Naive thymus-derived CD4-positive, alpha-beta T cell (primary cell): Measurements from ENCODE around the gene ZNF697. TPM values are rescaled to one million over a fixed set of nuclear protein-coding genes. Genes with fewer than 3 reads are reported as not detected.
A peak's percentile ranks its signal among the peaks of the same experiment; 100 is the strongest.
"Not testable (repeated sequence)": the region's sequence is repeated elsewhere in the genome, so short reads cannot be mapped to it uniquely, and the experiment has no call there.

ENCODE experiments used
- ATAC-seq: fragments of 150-1000 bp; cut with Tn5 transposase; 2 replicates; pipeline ENCODE4 v1.10.0; 2021; ENCODE audit warnings: mild to moderate bottlenecking, moderate library complexity
- CTCF ChIA-PET: fragments of 350-600 bp; sonication (Branson Sonifier 250); formaldehyde crosslinking; loops from one replicate; lab custom pipeline; 2021; ENCODE audit warnings: antibody characterized with exemption; lab: Charles Lee
- POLR2A ChIA-PET: fragments of 350-600 bp; sonication (Branson Sonifier 250); formaldehyde crosslinking; loops from one replicate; lab custom pipeline; 2021; ENCODE audit warnings: antibody characterized with exemption, inconsistent platforms; lab: Charles Lee
- DNase-seq, 9 donors: peaks; one replicate each; pipeline versions ENCODE4 v3.0.0 to v3.0.0-alpha.2; 2020 to 2022; ENCODE audit warnings: mixed read lengths in 1 of 9
- H3K27ac ChIP-seq: one replicate; pipeline ENCODE4 v1.7.0; 2013; ENCODE audit warnings: mild to moderate bottlenecking, low read depth, low read length, moderate library complexity
- H3K27me3 ChIP-seq, 2 donors: one replicate each; pipeline ENCODE4 v1.7.0; 2013; ENCODE audit warnings: low read length in 2 of 2, mild to moderate bottlenecking in 2 of 2, moderate library complexity in 2 of 2; ENCODE audit not compliant: control insufficient read depth in 2 of 2, insufficient read depth in 2 of 2
- H3K36me3 ChIP-seq, 3 experiments: 1 replicate in 2 of 3; 2 replicates in 1 of 3; pipeline ENCODE4 v1.7.0; 2013; ENCODE audit warnings: low read length in 3 of 3, mild to moderate bottlenecking in 3 of 3, moderate library complexity in 1 of 3; ENCODE audit not compliant: insufficient read depth in 3 of 3, control insufficient read depth in 2 of 3
- H3K4me1 ChIP-seq, 2 donors: one replicate each; pipeline ENCODE4 v1.7.0; 2013; ENCODE audit warnings: low read length in 2 of 2, mild to moderate bottlenecking in 2 of 2, moderate library complexity in 1 of 2; ENCODE audit not compliant: control insufficient read depth in 2 of 2, insufficient read depth in 2 of 2
- H3K4me3 ChIP-seq: 2 replicates; pipeline ENCODE4 v1.7.0; 2013; ENCODE audit warnings: mild to moderate bottlenecking, low read length
- H3K9me3 ChIP-seq, 3 experiments: 1 replicate in 2 of 3; 2 replicates in 1 of 3; pipeline ENCODE4 v1.7.0; 2013; ENCODE audit warnings: low read length in 3 of 3; ENCODE audit not compliant: control insufficient read depth in 2 of 3
- H3K27ac Mint-ChIP-seq, 9 donors: one replicate each; pipeline ENCODE4 v1.8.0; 2020 to 2022; ENCODE audit warnings: mixed read lengths in 9 of 9, mild to moderate bottlenecking in 8 of 9, moderate library complexity in 5 of 9, inconsistent platforms in 2 of 9
- H3K27me3 Mint-ChIP-seq, 5 donors: one replicate each; pipeline ENCODE4 v1.8.0; 2021 to 2022; ENCODE audit warnings: mixed read lengths in 5 of 5, mild to moderate bottlenecking in 1 of 5
- H3K36me3 Mint-ChIP-seq, 5 donors: one replicate each; pipeline ENCODE4 v1.8.0; 2020 to 2022; ENCODE audit warnings: mixed read lengths in 5 of 5, mild to moderate bottlenecking in 3 of 5, inconsistent platforms in 1 of 5
- H3K4me1 Mint-ChIP-seq, 7 donors: one replicate each; pipeline ENCODE4 v1.8.0; 2020 to 2022; ENCODE audit warnings: mixed read lengths in 7 of 7, mild to moderate bottlenecking in 3 of 7, inconsistent platforms in 1 of 7
- H3K4me3 Mint-ChIP-seq, 10 donors: one replicate each; pipeline ENCODE4 v1.8.0; 2020 to 2022; ENCODE audit warnings: mild to moderate bottlenecking in 10 of 10, mixed read lengths in 10 of 10, moderate library complexity in 6 of 10, inconsistent platforms in 2 of 10
- H3K9me3 Mint-ChIP-seq, 11 donors: one replicate each; pipeline ENCODE4 v1.8.0; 2020 to 2022; ENCODE audit warnings: mixed read lengths in 11 of 11, mild to moderate bottlenecking in 4 of 11, inconsistent platforms in 1 of 11, moderate library complexity in 1 of 11
- intact Hi-C, 2 donors: fragments of 100-400 bp; cut with micrococcal nuclease; formaldehyde crosslinking; loops; one replicate each; pipeline ENCODE4 v1.15.1; 2023
- polyA plus RNA-seq, 2 donors: library from polyadenylated mRNA; unstranded; fragments of 300-500 nt; fragmentation: Illumina TruSeq; gene quantifications; one replicate each; pipeline ENCODE4 v1.2.3, GENCODE V29; 2021
- total RNA-seq, 6 experiments: library from RNA in 5 of 6; stranded (reverse) in 5 of 6; gene quantifications; 1 replicate in 5 of 6; 2 replicates in 1 of 6; pipeline ENCODE4 v1.2.3 and lab custom pipeline; 2021 to 2026

ZNF697 gene
- total and polyA plus RNA-seq, 7 experiments from 2014 or later, result 0.08 to 2.1 (median 0.24) TPM; not detected in 2

- Mint-ChIP-seq H3K4me3 (no peak overlapping the region), H3K27me3 (peaks cover 0 to 24% (median 9%) of the 10 kb centered on the region in 5 donors), H3K36me3 (no peaks in the 10 kb centered on the region), H3K27ac (no peak overlapping the region), H3K4me1 (no peaks in the 10 kb centered on the region), H3K9me3 (peaks cover 0 to 5% (median 0%) of the 10 kb centered on the region in 11 donors)
- H3K36me3 ChIP-seq, result no peaks in the 10 kb centered on the region
- intact Hi-C loops, result no loop called here
- DNase-seq (no peak), ATAC-seq (no peak)
- H3K9me3 ChIP-seq, result no peaks in the 10 kb centered on the region
- H3K27me3 ChIP-seq, result no peaks in the 10 kb centered on the region
- no peak overlapping the region for H3K27ac ChIP-seq
- no peaks in the 10 kb centered on the region for H3K4me1 ChIP-seq
- ChIA-PET POLR2A (no interaction called here), CTCF (no interaction called here)
- H3K4me3 ChIP-seq, result no peak overlapping the region
Observed at GRCh38 chr1:119594376-119594775, 53.7 kb downstream of the ZNF697 start.

- Mint-ChIP-seq H3K27me3 (peaks cover 3 to 25% (median 12%) of the 10 kb centered on the region in 5 donors), H3K4me3 (no peak overlapping the region), H3K36me3 (no peaks in the 10 kb centered on the region), H3K4me1 (no peaks in the 10 kb centered on the region), H3K9me3 (peaks cover 0 to 5% (median 0%) of the 10 kb centered on the region in 11 donors), H3K27ac (no peak overlapping the region)
- Histone ChIP-seq H3K36me3 (no peaks in the 10 kb centered on the region), H3K27ac (no peak overlapping the region), H3K9me3 (no peaks in the 10 kb centered on the region), H3K4me3 (no peak overlapping the region), H3K4me1 (no peaks in the 10 kb centered on the region), H3K27me3 (no peaks in the 10 kb centered on the region)
- ATAC-seq, result no peak
- POLR2A ChIA-PET, result no interaction called here
- DNase-seq, result no peak
- intact Hi-C loops, result no loop called here
- CTCF ChIA-PET, result no interaction called here
Observed at GRCh38 chr1:119593805-119594204, 54.3 kb downstream of the ZNF697 start.

GRCh38 chr1:119590393-119590792 lies 57.7 kb downstream of the ZNF697 start:
- no peaks in the 10 kb centered on the region for H3K36me3 ChIP-seq
- ChIA-PET POLR2A (no interaction called here), CTCF (no interaction called here)
- H3K9me3 ChIP-seq, result no peaks in the 10 kb centered on the region
- DNase-seq (no peak), ATAC-seq (peak; percentile 65)
- no peaks in the 10 kb centered on the region for H3K4me1 ChIP-seq
- Mint-ChIP-seq H3K36me3 (no peaks in the 10 kb centered on the region), H3K27ac (no peak overlapping the region), H3K27me3 (peaks cover 5 to 18% (median 12%) of the 10 kb centered on the region in 5 donors), H3K4me3 (no peak overlapping the region), H3K9me3 (peaks cover 0 to 7% (median 0%) of the 10 kb centered on the region in 11 donors), H3K4me1 (peaks cover 0 to 2% (median 0%) of the 10 kb centered on the region in 7 donors)
- intact Hi-C loops, result no loop called here
- H3K27ac ChIP-seq, result no peak overlapping the region
- H3K4me3 ChIP-seq, result no peak overlapping the region
- no peaks in the 10 kb centered on the region for H3K27me3 ChIP-seq

- Histone ChIP-seq H3K27me3 (no peaks in the 10 kb centered on the region), H3K27ac (no peak overlapping the region), H3K4me1 (no peaks in the 10 kb centered on the region), H3K4me3 (no peak overlapping the region), H3K9me3 (no peaks in the 10 kb centered on the region), H3K36me3 (no peaks in the 10 kb centered on the region)
- no peak for DNase-seq
- no peak for ATAC-seq
- Mint-ChIP-seq H3K27ac (no peak overlapping the region), H3K9me3 (peaks cover 0 to 7% (median 0%) of the 10 kb centered on the region in 11 donors), H3K4me1 (peaks cover 0 to 2% (median 0%) of the 10 kb centered on the region in 7 donors), H3K27me3 (peaks cover 2 to 14% (median 8%) of the 10 kb centered on the region in 5 donors), H3K36me3 (no peaks in the 10 kb centered on the region), H3K4me3 (no peak overlapping the region)
- intact Hi-C loops, result no loop called here
- ChIA-PET CTCF (no interaction called here), POLR2A (no interaction called here)
Observed at GRCh38 chr1:119588621-119589020, 59.4 kb downstream of the ZNF697 start.

- H3K9me3 Mint-ChIP-seq, result peaks cover 0 to 3% (median 0%) of the 10 kb centered on the region in 11 donors
- CTCF ChIA-PET, result no interaction called here
- POLR2A ChIA-PET, result no interaction called here
- no peaks in the 10 kb centered on the region for H3K27me3 ChIP-seq
- no peak overlapping the region for H3K27ac Mint-ChIP-seq
- no peak overlapping the region for H3K4me3 ChIP-seq
- DNase-seq, result no peak
- ATAC-seq, result no peak
- peaks cover 2 to 10% (median 8%) of the 10 kb centered on the region in 5 donors for H3K27me3 Mint-ChIP-seq
- H3K27ac ChIP-seq, result no peak overlapping the region
- peaks cover 0 to 3% (median 0%) of the 10 kb centered on the region in 7 donors for H3K4me1 Mint-ChIP-seq
- H3K4me1 ChIP-seq, result no peaks in the 10 kb centered on the region
- H3K9me3 ChIP-seq, result no peaks in the 10 kb centered on the region
- no peaks in the 10 kb centered on the region for H3K36me3 Mint-ChIP-seq
- intact Hi-C loops, result no loop called here
- no peak overlapping the region for H3K4me3 Mint-ChIP-seq
- H3K36me3 ChIP-seq, result no peaks in the 10 kb centered on the region
Observed at GRCh38 chr1:119587341-119587740, 60.7 kb downstream of the ZNF697 start.

GRCh38 chr1:119585801-119586200 lies 62.3 kb downstream of the ZNF697 start:
- POLR2A ChIA-PET, DNase-seq, intact Hi-C loops: not testable (repeated sequence)

GRCh38 chr1:119582801-119583200 lies 65.3 kb downstream of the ZNF697 start:
- Mint-ChIP-seq H3K27ac (no peak overlapping the region), H3K4me1 (peaks cover 0 to 3% (median 0%) of the 10 kb centered on the region in 7 donors), H3K36me3 (no peaks in the 10 kb centered on the region), H3K27me3 (peaks cover 0 to 4% (median 0%) of the 10 kb centered on the region in 5 donors), H3K9me3 (peaks cover 0 to 5% (median 0%) of the 10 kb centered on the region in 11 donors), H3K4me3 (no peak overlapping the region)
- no peak for DNase-seq
- no peak overlapping the region for H3K4me3 ChIP-seq
- CTCF ChIA-PET, result no interaction called here
- peak; percentile 70 for ATAC-seq
- POLR2A ChIA-PET, result no interaction called here
- no peaks in the 10 kb centered on the region for H3K9me3 ChIP-seq
- H3K36me3 ChIP-seq, result no peaks in the 10 kb centered on the region
- no peaks in the 10 kb centered on the region for H3K4me1 ChIP-seq
- intact Hi-C loops, result no loop called here
- no peak overlapping the region for H3K27ac ChIP-seq
- H3K27me3 ChIP-seq, result no peaks in the 10 kb centered on the region

More at GRCh38 chr1:119585801-119586200, 62.3 kb downstream of the ZNF697 start:
- H3K36me3 Mint-ChIP-seq, H3K27me3 ChIP-seq, CTCF ChIA-PET, H3K4me3 ChIP-seq, H3K9me3 ChIP-seq, H3K9me3 Mint-ChIP-seq, H3K27ac ChIP-seq, H3K4me1 Mint-ChIP-seq, H3K4me1 ChIP-seq, H3K36me3 ChIP-seq, H3K4me3 Mint-ChIP-seq, H3K27ac Mint-ChIP-seq: not testable (repeated sequence)
- ATAC-seq, result peak; percentile 29
- H3K27me3 Mint-ChIP-seq, result peaks cover 0 to 10% (median 5%) of the 10 kb centered on the region in 5 donors
